Panc1 (cell line): ENCODE measurements around the gene ACVR1B.

Source experiments
- CTCF ChIP-seq: fragments of 450-650 bp; IDR thresholded peaks from 2 replicates; pipeline ENCODE4 v1.5.1; 2017; ENCODE audit warnings: mild to moderate bottlenecking
- POLR2AphosphoS5 ChIP-seq: IDR thresholded peaks from 2 replicates; pipeline ENCODE4 v1.6.1; 2012; ENCODE audit warnings: mild to moderate bottlenecking, low read depth, low read length, moderate library complexity
- REST ChIP-seq, 2 experiments: IDR thresholded peaks; 2 replicates each; pipeline ENCODE4 v1.6.1; 2011 to 2012; ENCODE audit warnings: low read depth in 2 of 2, control low read depth in 1 of 2, low read length in 1 of 2, mild to moderate bottlenecking in 1 of 2, moderate library complexity in 1 of 2; ENCODE audit not compliant: insufficient read depth in 1 of 2
- SIN3A ChIP-seq: IDR thresholded peaks from 2 replicates; pipeline ENCODE4 v1.6.1; 2012; ENCODE audit warnings: low read depth, mild to moderate bottlenecking, low read length, moderate library complexity, borderline replicate concordance; ENCODE audit not compliant: insufficient read depth
- TCF7L2 ChIP-seq: IDR thresholded peaks from 2 replicates; pipeline ENCODE4 v1.6.1; 2011; ENCODE audit warnings: mild to moderate bottlenecking, low read depth, low read length, inconsistent platforms

- TF ChIP-seq CTCF, result no peak
- no peak for TF ChIP-seq POLR2AphosphoS5
- TF ChIP-seq REST (IDR thresholded peaks at IDR 0.05; ENCODE audit: insufficient read depth in 1 of 2, low read depth in 2 of 2, low read length in 1 of 2), result no peak
- no peak for TF ChIP-seq SIN3A
- no peak for TF ChIP-seq TCF7L2
These were observed 23.7 kb downstream of the ACVR1B start for GRCh38 chr12:51975196-51975595.
